GM12873 (cell line): ENCODE data around the gene SPSB2.

Source experiments
- TF ChIP-seq, protein P1 (sequence below): IDR thresholded peaks from 2 replicates; pipeline ENCODE4 v1.5.1; 2012; ENCODE audit warnings: low read depth, mild to moderate bottlenecking, moderate library complexity, low read length, control low read depth; ENCODE audit not compliant: insufficient read depth; ENCODE audit errors: missing control alignments

SPSB2 gene

DNA sequence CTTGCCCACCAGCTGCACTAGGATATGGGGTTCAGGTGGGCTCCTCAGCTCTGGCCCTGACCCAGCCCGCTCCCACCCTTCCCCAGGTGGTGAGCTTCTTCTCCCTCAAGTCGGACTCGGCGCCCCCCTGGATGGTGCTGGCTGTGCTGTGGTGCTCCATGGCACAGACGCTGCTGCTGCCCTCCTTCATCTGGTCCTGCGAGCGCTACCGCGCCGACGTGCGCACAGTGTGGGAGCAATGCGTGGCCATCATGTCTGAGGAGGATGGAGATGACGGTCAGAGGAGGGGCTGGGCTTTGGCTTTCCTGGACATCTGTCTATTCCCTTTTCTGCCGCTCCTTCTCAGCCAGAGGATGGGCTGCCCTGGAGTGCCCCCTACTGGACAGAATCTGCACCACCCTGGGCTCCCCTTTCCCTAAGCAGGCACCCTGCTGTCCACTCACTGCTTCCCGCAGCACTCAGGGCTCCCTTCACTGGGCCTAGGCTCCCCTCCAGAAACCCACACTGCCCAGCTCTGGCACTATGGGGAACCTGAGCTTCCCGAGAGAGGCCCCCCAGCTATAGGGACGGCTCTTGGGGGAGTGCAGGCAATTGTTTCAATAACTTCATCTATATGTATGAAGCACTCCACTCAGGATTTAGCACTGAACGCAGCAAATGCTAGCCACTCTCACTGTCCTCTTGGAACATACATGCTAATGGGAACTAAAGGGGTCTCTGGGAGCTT is 47.5 kb downstream of the SPSB2 start:
- TF ChIP-seq, protein P1, sequence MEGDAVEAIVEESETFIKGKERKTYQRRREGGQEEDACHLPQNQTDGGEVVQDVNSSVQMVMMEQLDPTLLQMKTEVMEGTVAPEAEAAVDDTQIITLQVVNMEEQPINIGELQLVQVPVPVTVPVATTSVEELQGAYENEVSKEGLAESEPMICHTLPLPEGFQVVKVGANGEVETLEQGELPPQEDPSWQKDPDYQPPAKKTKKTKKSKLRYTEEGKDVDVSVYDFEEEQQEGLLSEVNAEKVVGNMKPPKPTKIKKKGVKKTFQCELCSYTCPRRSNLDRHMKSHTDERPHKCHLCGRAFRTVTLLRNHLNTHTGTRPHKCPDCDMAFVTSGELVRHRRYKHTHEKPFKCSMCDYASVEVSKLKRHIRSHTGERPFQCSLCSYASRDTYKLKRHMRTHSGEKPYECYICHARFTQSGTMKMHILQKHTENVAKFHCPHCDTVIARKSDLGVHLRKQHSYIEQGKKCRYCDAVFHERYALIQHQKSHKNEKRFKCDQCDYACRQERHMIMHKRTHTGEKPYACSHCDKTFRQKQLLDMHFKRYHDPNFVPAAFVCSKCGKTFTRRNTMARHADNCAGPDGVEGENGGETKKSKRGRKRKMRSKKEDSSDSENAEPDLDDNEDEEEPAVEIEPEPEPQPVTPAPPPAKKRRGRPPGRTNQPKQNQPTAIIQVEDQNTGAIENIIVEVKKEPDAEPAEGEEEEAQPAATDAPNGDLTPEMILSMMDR = peak; percentile 97

DNA sequence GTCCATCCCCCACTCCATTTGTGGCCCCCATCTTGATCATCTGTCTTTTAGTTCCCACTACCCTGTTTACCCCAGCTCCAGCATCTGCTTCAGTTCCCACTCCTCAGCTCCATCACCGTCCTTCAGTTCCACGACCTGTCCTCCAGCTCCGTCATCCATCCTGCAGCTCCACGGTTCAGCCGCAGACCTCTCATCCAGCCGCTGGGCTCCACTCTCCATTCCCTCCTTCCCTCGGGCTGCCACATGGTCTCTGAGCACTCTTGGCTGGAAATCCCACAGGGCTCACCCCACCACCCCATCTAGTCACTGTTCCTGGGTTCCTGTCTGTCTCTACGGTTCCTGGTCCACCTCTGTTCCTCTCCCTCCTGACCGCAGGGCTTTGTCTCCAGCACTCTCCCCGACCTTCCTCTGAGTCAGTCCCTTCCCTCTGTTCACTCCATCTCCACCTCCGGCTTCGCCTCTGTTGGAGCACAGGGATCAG is 48.2 kb downstream of the SPSB2 start:
- TF ChIP-seq, protein P1 = no peak

DNA sequence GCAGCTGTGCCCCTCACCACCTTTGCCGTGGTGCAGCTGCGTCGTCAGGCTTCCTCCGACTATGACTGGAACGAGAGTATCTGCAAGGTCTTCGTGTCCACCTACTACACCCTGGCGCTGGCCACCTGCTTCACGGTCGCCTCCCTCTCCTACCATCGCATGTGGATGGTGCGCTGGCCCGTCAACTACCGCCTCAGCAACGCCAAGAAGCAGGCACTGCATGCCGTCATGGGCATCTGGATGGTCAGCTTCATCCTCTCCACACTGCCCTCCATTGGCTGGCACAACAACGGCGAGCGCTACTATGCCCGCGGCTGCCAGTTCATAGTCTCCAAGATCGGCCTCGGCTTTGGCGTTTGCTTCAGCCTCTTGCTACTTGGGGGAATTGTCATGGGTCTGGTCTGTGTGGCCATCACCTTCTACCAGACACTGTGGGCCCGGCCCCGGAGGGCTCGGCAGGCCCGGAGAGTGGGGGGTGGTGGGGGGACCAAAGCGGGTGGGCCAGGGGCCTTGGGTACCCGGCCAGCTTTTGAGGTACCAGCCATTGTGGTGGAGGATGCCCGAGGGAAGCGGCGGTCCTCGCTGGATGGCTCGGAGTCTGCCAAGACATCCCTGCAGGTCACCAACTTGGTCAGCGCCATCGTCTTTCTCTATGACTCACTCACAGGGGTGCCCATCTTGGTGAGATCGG is 48.9 kb downstream of the SPSB2 start:
- TF ChIP-seq, protein P1 = no peak

DNA sequence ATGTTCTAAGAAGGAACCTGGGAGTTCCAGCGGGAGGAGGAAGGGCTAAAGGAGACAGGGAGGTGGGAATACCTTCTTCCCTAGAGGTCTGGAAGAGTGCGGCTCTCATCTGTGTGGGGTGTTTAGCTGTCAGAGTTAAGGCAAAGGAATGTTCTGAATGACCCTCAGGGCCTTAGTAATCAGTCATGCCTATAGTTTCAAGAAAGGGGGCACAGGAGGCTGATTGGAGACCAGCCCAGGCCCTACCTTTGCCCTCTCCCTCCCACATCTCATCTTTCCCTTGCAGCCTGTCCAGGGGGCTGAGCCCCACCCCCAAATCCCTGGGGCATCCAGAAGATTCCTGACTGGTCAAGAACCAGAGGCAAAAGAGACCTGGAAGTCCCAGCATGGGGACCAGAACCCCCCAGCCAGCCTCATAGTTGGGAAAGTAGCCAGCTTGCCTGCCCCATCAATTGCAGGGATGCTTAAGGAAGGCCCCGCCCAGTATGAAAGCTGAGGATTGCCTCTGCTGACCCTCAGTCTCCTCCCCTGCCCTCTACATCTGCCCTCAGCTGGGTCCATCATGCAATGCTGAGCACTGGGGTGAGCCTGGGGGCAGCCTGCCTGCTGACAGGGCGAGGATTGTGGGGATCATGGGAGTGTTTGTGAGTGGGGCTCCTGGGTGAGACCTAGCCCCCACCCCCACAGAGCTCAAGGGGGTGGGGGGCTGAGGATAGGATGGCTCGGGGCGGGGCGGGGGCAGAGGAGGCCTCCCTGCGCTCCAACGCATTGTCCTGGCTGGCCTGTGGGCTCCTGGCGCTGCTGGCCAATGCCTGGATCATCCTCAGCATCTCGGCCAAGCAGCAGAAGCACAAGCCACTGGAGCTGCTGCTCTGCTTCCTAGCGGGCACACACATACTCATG is 49.7 kb downstream of the SPSB2 start:
- TF ChIP-seq, protein P1 = no peak

GRCh38 chr12:6822426-6823135 is 50.5 kb downstream of the SPSB2 start:
- TF ChIP-seq, protein P1 = no peak

- TF ChIP-seq, protein P1 = no peak
Measured at GRCh38 chr12:6821591-6822425, 51.3 kb downstream of the SPSB2 start, which contains the start of gene GPR162. Gene GPR162, plus strand, starts transcription at chr12:6821821. Its CDS starts 2,078 bp downstream, at chr12:6823899.
